ENCODE results near the gene NDST1.

NDST1 gene

DNA sequence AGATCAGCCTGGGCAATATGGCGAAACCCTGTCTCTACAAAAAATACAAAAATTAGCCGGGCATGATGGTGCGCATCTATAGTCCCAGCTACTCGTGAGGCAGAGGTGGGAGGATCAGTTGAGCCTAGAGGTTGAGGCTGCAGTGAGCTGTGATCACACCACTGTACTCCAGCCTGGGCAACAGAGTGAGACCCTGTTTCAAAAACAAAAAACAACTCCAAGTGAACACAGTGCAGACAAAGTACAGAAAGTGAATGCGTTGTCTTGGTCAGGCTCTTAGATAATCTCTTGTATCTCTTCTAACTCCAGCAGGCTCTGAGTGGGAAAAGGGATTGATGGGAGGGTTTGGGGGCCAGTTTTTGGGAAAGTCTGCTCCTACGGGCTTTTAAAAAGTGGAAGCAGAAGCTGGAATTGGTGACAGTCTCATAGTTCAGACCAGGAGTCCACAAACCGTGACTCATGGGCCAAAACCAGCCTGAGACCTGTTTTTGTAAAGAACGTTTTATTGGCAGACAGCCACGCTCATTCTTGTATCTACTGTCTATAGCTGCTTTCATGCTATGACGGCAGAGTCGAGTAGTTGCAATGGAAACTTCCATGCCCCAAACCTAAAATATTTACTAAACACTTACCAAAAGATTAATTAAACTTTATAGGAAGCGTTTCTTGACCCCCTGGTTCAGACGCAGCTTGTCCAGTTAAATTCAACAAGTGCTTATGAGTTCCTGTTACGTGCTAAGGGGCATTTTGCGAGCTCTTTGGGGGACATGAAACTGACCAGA, 32.9 kb downstream of the NDST1 start:
- ChIA-PET CTCF (interaction anchor here (0.6 to 1.2 kb wide), 2 partner anchors 10 to 82 kb away, joined by 3 to 4 read pairs; no protein-coding TSS in a partner anchor), POLR2A (interaction anchor here (2.2 kb wide), 1 partner anchor 160 kb away, joined by 8 read pairs; the partner anchor contains the start of gene RBM22)
- DNase-seq (ENCODE audit: extremely low spot score) = no peak
- TF ChIP-seq SP1 (IDR thresholded peaks at IDR 0.05) = no peak

DNA sequence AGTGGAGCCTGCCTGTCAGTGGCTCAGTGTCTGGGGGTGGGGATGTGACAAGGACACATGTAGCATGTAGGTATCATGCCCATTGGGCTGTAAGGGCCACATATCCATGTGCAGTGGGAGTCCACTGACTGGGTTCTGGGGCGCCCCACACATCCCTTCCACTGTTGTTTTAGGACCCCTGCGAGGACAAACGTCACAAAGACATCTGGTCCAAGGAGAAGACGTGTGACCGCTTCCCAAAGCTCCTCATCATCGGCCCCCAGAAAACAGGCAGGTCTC, 33.4 kb downstream of the NDST1 start:
- POLR2A ChIA-PET = interaction anchor here (1.0 to 2.2 kb wide), 2 partner anchors 91 to 159 kb away, joined by 3 to 8 read pairs; partner anchors contain the start of gene RBM22
- TF ChIP-seq TARDBP (IDR thresholded peaks at IDR 0.05) (no peak), SUZ12 (IDR thresholded peaks at IDR 0.05) (no peak), ARNT (IDR thresholded peaks at IDR 0.05) (no peak), FOXM1 (IDR thresholded peaks at IDR 0.05; ENCODE audit: borderline replicate concordance) (no peak), ELF4 (IDR thresholded peaks at IDR 0.05) (no peak), L3MBTL2 (conservative IDR thresholded peaks at IDR 0.05) (no peak), LEF1 (IDR thresholded peaks at IDR 0.05; ENCODE audit: borderline replicate concordance) (no peak), FOXK2 (IDR thresholded peaks at IDR 0.05) (no peak), CTBP1 (IDR thresholded peaks at IDR 0.05; ENCODE audit: borderline replicate concordance) (no peak), ZNF384 (IDR thresholded peaks at IDR 0.05) (no peak), HDGF (IDR thresholded peaks at IDR 0.05; ENCODE audit: borderline replicate concordance) (no peak), BHLHE40 (IDR thresholded peaks at IDR 0.05; ENCODE audit: borderline replicate concordance) (no peak), SP1 (IDR thresholded peaks at IDR 0.05) (no peak), NFRKB (IDR thresholded peaks at IDR 0.05) (no peak), FOXA1 (IDR thresholded peaks at IDR 0.05) (no peak)
- TF ChIP-seq, protein P1, sequence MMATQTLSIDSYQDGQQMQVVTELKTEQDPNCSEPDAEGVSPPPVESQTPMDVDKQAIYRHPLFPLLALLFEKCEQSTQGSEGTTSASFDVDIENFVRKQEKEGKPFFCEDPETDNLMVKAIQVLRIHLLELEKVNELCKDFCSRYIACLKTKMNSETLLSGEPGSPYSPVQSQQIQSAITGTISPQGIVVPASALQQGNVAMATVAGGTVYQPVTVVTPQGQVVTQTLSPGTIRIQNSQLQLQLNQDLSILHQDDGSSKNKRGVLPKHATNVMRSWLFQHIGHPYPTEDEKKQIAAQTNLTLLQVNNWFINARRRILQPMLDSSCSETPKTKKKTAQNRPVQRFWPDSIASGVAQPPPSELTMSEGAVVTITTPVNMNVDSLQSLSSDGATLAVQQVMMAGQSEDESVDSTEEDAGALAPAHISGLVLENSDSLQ (IDR thresholded peaks at IDR 0.05) = no peak
- no peak for DNase-seq (ENCODE audit: extremely low spot score)
- CTCF ChIA-PET = interaction anchor here (0.6 to 1.2 kb wide), 2 partner anchors 11 to 82 kb away, joined by 3 to 4 read pairs; no protein-coding TSS in a partner anchor

DNA sequence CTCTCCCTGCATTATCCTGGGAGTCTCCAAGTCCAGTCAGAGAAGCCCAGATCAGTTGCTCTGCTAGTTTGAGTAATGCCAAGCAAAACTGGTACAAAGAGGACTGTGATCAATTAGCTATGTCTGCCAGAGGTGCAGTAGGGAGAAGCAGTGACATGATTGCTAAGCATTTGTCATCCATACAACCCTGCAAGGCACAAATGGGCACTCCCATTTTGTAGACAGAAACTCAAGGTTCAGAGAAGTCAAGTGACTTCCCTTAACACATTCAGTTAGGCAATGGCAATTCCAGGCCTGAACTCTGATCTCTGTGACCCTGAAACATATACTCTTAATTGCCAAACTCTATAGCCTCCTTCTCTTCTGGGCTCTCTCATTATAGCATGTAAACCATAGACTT, 34.0 kb downstream of the NDST1 start:
- ChIA-PET CTCF (interaction anchor here (1.2 kb wide), 1 partner anchor 83 kb away, joined by 4 read pairs; no protein-coding TSS in a partner anchor), POLR2A (interaction anchor here (1.0 to 2.2 kb wide), 2 partner anchors 92 to 158 kb away, joined by 3 to 8 read pairs; partner anchors contain the start of gene RBM22)
- no peak for DNase-seq (ENCODE audit: extremely low spot score)
- TF ChIP-seq HDGF (IDR thresholded peaks at IDR 0.05; ENCODE audit: borderline replicate concordance) (no peak), SP1 (IDR thresholded peaks at IDR 0.05) (no peak), ZNF384 (IDR thresholded peaks at IDR 0.05) (no peak), SUZ12 (IDR thresholded peaks at IDR 0.05) (no peak), BHLHE40 (IDR thresholded peaks at IDR 0.05; ENCODE audit: borderline replicate concordance) (no peak), FOXA1 (IDR thresholded peaks at IDR 0.05) (no peak), L3MBTL2 (conservative IDR thresholded peaks at IDR 0.05) (no peak), FOXK2 (IDR thresholded peaks at IDR 0.05) (no peak), CTBP1 (IDR thresholded peaks at IDR 0.05; ENCODE audit: borderline replicate concordance) (no peak), FOXM1 (IDR thresholded peaks at IDR 0.05; ENCODE audit: borderline replicate concordance) (no peak), LEF1 (IDR thresholded peaks at IDR 0.05; ENCODE audit: borderline replicate concordance) (no peak)
- TF ChIP-seq, protein P1 (IDR thresholded peaks at IDR 0.05) = no peak

DNA sequence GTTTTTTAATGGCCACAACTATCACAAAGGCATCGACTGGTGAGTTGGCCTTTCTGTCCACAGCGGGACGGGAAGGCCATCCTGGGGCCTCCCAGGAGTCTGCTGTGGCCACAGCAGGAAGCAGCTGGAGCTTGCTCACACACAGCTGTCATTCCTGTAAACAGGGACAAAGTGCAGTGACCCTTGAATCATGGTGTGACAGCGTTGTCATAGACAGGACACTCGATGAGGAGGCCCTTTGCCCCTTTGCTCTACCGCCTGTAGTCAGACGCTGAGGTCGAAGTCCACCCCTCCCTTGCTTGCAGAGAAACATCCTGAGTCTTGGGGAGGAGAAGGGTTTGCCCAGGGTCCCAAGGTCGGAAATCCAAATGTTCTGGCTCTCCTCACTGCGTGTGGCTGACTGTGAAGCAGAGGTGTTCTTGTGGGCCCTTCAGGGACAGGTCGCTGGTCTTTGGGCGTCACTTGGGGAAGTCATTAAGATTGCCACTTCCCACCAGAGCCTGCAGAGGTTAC, 35.1 kb downstream of the NDST1 start:
- no peak for TF ChIP-seq HDGF (IDR thresholded peaks at IDR 0.05; ENCODE audit: borderline replicate concordance)
- POLR2A ChIA-PET = interaction anchor here (2.2 kb wide), 1 partner anchor 157 kb away, joined by 8 read pairs; the partner anchor contains the start of gene RBM22
- CTCF ChIA-PET = interaction anchor here (0.6 kb wide), 2 partner anchors 62 to 101 kb away, joined by 3 read pairs; no protein-coding TSS in a partner anchor
- no peak for DNase-seq (ENCODE audit: extremely low spot score)

DNA sequence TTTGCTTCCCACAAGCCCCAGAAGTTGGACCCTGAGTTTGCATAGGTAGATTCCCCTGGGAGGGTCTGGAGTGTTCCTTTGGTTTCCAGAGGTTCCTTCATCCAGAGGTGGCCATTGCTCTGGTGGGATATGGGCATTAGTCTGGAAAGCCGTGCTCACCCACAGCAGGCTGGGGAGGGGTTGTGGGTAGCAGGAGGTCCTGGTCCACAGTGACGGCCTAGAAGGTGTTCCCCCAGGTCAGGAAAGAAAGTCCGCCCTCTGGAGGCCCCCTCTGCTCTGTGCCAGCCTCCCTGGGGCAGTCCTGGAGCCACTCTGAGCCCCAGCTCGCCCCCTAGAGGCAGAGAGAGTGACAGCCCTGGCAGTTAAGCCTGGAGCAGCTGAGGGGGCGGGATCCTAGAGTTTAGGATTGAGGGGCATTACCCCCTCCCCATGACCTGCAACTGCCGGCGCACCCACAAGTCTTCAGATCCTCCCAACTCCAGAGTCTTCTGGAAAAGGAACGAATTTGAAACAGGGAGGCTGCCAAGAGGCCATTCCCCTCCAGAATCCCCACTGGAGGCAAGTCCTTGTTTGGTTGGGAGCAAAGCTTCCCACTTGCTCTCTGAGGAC, 36.8 kb downstream of the NDST1 start:
- ChIA-PET CTCF (interaction anchor here (0.9 to 2.7 kb wide), 12 partner anchors 9 to 219 kb away, joined by 3 to 14 read pairs (median 6); partner anchors contain the start of gene RPS14), POLR2A (no interaction called here)
- DNase-seq (ENCODE audit: extremely low spot score) = peak; percentile 92
- TF ChIP-seq L3MBTL2 (conservative IDR thresholded peaks at IDR 0.05) = no peak
- TF ChIP-seq, protein P1 (IDR thresholded peaks at IDR 0.05) = peak; percentile 77
- no peak for TF ChIP-seq FOXM1 (IDR thresholded peaks at IDR 0.05; ENCODE audit: borderline replicate concordance)
- TF ChIP-seq ZNF384 (IDR thresholded peaks at IDR 0.05) = no peak

DNA sequence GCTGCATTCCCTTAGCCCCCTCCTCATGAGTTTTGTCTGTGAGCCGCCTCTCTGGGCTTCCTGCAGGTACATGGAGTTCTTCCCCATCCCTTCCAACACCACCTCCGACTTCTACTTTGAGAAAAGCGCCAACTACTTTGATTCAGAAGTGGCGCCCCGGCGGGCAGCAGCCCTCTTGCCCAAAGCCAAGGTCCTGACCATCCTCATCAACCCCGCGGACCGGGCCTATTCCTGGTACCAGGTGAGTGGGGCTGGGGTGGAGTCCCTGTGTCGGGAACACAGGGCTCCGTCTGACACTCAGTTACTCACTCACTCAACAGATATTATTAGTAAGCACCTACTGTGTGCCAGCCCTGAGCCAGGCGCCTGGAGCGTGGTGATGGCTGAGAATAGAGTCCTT, 37.3 kb downstream of the NDST1 start:
- DNase-seq (ENCODE audit: extremely low spot score) = no peak
- POLR2A ChIA-PET = no interaction called here
- CTCF ChIA-PET = interaction anchor here (0.9 to 2.7 kb wide), 11 partner anchors 9 to 109 kb away, joined by 3 to 14 read pairs (median 6); partner anchors contain the start of gene RPS14
- TF ChIP-seq CTBP1 (IDR thresholded peaks at IDR 0.05; ENCODE audit: borderline replicate concordance) (no peak), FOXA1 (IDR thresholded peaks at IDR 0.05) (no peak), LEF1 (IDR thresholded peaks at IDR 0.05; ENCODE audit: borderline replicate concordance) (no peak), ZNF384 (IDR thresholded peaks at IDR 0.05) (no peak), ARNT (IDR thresholded peaks at IDR 0.05) (no peak), FOXM1 (IDR thresholded peaks at IDR 0.05; ENCODE audit: borderline replicate concordance) (no peak), L3MBTL2 (conservative IDR thresholded peaks at IDR 0.05) (no peak), HDGF (IDR thresholded peaks at IDR 0.05; ENCODE audit: borderline replicate concordance) (no peak), SP1 (IDR thresholded peaks at IDR 0.05) (no peak), TARDBP (IDR thresholded peaks at IDR 0.05) (no peak), ELF4 (IDR thresholded peaks at IDR 0.05) (no peak), FOXK2 (IDR thresholded peaks at IDR 0.05) (no peak), NFRKB (IDR thresholded peaks at IDR 0.05) (no peak)

All from HEK293T (cell line).